Endodermal cell (in vitro differentiated cells): ENCODE measurements around the gene CYB5R2. TPM values are rescaled to one million over a fixed set of nuclear protein-coding genes. Genes with fewer than 3 reads are reported as not detected.

Experiments
- DNase-seq: peaks from one replicate; pipeline ENCODE4 v3.0.0-alpha.2; 2017
- H3K27ac ChIP-seq: 2 replicates; pipeline ENCODE4 v1.5.1; 2013; ENCODE audit warnings: mild to moderate bottlenecking, low read depth, low read length, moderate library complexity
- H3K27me3 ChIP-seq: 2 replicates; pipeline ENCODE4 v1.6.1; 2013; ENCODE audit warnings: mild to moderate bottlenecking, low read length, moderate library complexity; ENCODE audit not compliant: insufficient read depth, control insufficient read depth, poor library complexity, severe bottlenecking
- H3K36me3 ChIP-seq: 2 replicates; pipeline ENCODE4 v1.7.0; 2013; ENCODE audit warnings: mild to moderate bottlenecking, low read length, moderate library complexity; ENCODE audit not compliant: control insufficient read depth, insufficient read depth
- H3K4me1 ChIP-seq: one replicate; pipeline ENCODE4 v1.7.0; 2013; ENCODE audit warnings: low read length; ENCODE audit not compliant: control insufficient read depth, insufficient read depth
- H3K4me3 ChIP-seq: 2 replicates; pipeline ENCODE4 v1.5.1; 2013; ENCODE audit warnings: mild to moderate bottlenecking, low read length, moderate library complexity
- H3K9ac ChIP-seq: 2 replicates; pipeline ENCODE4 v1.6.1; 2013; ENCODE audit warnings: mild to moderate bottlenecking, low read length, moderate library complexity; ENCODE audit not compliant: poor library complexity, severe bottlenecking; ENCODE audit errors: extremely low read depth
- H3K9me3 ChIP-seq: 2 replicates; pipeline ENCODE4 v1.6.1; 2013; ENCODE audit warnings: mild to moderate bottlenecking, low read length, moderate library complexity; ENCODE audit not compliant: control insufficient read depth
- H3K27ac Mint-ChIP-seq: 2 replicates; pipeline ENCODE4 v1.8.0; 2020; ENCODE audit warnings: mixed read lengths
- H3K27me3 Mint-ChIP-seq: 2 replicates; pipeline ENCODE4 v1.8.0; 2021; ENCODE audit warnings: mild to moderate bottlenecking, mixed read lengths; ENCODE audit not compliant: insufficient read depth
- H3K36me3 Mint-ChIP-seq: 2 replicates; pipeline ENCODE4 v1.8.0; 2020; ENCODE audit warnings: low read depth, mixed read lengths
- H3K4me1 Mint-ChIP-seq: 2 replicates; pipeline ENCODE4 v1.8.0; 2020; ENCODE audit warnings: mixed read lengths
- H3K4me3 Mint-ChIP-seq: 2 replicates; pipeline ENCODE4 v1.8.0; 2020; ENCODE audit warnings: mild to moderate bottlenecking, moderate library complexity, mixed read lengths
- H3K9me3 Mint-ChIP-seq: 2 replicates; pipeline ENCODE4 v1.8.0; 2020; ENCODE audit warnings: mild to moderate bottlenecking, mixed read lengths
- WGBS, 2 experiments: methylation state at CpG; one replicate each; pipeline versions ENCODE4 v1.1.5 to v1.1.7; 2013; ENCODE audit warnings: missing lambda C conversion rate in 2 of 2, mixed read lengths in 1 of 2; ENCODE audit not compliant: insufficient coverage in 1 of 2, insufficient read length in 1 of 2; 5-methylcytosine and 5-hydroxymethylcytosine counted together
- total RNA-seq, 2 donors: library from RNA; stranded (reverse); fragmentation: NEBNext Ultra II Directional in 1 of 2; extraction: Animal tissue kit (Norgen Biotek cat#: 25700) in 1 of 2; gene quantifications; 2 replicates in 1 of 2; 3 replicates in 1 of 2; pipeline ENCODE4 v1.2.1, GENCODE V29; 2021
- TF ChIP-seq, protein P1 (sequence below): fragments of 200-600 bp; sonication (generic); conservative IDR thresholded peaks from 2 replicates; pipeline ENCODE4 v1.5.0; 2021; ENCODE audit warnings: antibody characterized with exemption, mild to moderate bottlenecking

The CYB5R2 gene
- total RNA-seq, 2 donors from 2014 or later = 31.7 to 51.9 TPM

DNA sequence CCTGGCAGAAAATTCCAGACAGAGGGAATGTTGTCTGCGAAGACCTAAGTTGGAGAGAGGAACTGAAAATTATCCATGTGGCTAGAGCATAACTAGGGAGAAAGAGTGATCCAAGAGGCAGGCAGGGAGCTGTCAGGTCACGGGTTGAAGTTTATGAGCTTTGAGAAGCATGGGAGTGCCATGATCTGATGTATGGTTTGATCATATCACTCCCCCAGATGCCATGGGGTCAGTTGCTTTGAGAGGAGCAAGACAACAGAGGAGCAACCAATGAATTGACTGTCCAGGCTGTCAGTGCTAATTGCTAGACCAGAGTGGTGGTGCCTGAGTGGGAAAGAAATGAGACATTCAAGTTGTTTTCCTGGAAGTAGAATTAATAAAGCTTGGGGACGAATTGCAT is 54.0 kb downstream of the CYB5R2 start:
- no peak overlapping the region for H3K4me3 Mint-ChIP-seq
- TF ChIP-seq, protein P1, sequence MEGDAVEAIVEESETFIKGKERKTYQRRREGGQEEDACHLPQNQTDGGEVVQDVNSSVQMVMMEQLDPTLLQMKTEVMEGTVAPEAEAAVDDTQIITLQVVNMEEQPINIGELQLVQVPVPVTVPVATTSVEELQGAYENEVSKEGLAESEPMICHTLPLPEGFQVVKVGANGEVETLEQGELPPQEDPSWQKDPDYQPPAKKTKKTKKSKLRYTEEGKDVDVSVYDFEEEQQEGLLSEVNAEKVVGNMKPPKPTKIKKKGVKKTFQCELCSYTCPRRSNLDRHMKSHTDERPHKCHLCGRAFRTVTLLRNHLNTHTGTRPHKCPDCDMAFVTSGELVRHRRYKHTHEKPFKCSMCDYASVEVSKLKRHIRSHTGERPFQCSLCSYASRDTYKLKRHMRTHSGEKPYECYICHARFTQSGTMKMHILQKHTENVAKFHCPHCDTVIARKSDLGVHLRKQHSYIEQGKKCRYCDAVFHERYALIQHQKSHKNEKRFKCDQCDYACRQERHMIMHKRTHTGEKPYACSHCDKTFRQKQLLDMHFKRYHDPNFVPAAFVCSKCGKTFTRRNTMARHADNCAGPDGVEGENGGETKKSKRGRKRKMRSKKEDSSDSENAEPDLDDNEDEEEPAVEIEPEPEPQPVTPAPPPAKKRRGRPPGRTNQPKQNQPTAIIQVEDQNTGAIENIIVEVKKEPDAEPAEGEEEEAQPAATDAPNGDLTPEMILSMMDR = no peak
- no peak overlapping the region for H3K9ac ChIP-seq
- no peak for DNase-seq
- H3K36me3 Mint-ChIP-seq = peaks cover 73% of the 10 kb centered on the region
- no peak overlapping the region for H3K27ac ChIP-seq
- no peaks in the 10 kb centered on the region for H3K9me3 ChIP-seq
- no peaks in the 10 kb centered on the region for H3K27me3 Mint-ChIP-seq
- no peaks in the 10 kb centered on the region for H3K27me3 ChIP-seq
- WGBS, 2 experiments = 92 to 93% methylated on average over 2 to 3 of the region's 3 CpGs
- H3K4me1 Mint-ChIP-seq = peaks cover 18% of the 10 kb centered on the region
- H3K4me3 ChIP-seq = no peak overlapping the region
- peak overlapping the region; percentile 6 for H3K27ac Mint-ChIP-seq
- H3K36me3 ChIP-seq = peaks cover 95% of the 10 kb centered on the region
- H3K9me3 Mint-ChIP-seq = no peaks in the 10 kb centered on the region
- H3K4me1 ChIP-seq = no peaks in the 10 kb centered on the region

DNA sequence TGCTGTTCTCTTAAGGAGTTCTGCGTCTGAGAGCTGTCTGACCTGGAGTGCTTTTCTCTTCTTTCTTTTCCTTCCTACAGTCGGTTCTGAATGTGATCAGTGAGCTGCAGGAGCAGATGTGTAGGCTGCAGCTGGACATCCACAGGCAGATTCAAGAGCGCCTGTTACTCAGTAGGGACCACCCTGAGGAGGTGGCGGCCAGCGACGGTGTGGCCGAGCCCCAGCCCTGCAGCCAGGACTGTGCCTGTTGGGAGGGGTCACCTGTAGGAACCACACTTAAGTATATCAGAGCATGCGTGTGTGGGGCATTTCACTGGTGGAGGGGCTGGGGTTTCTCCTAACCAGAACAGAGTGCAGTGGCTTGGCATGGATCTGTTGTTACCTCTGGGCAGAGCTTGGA is 56.3 kb downstream of the CYB5R2 start:
- Mint-ChIP-seq H3K27ac (peak overlapping the region; percentile 0), H3K36me3 (peaks cover 73% of the 10 kb centered on the region), H3K9me3 (no peaks in the 10 kb centered on the region), H3K4me1 (peaks cover 32% of the 10 kb centered on the region), H3K27me3 (no peaks in the 10 kb centered on the region), H3K4me3 (no peak overlapping the region)
- peaks cover 89% of the 10 kb centered on the region for H3K36me3 ChIP-seq
- no peak overlapping the region for H3K9ac ChIP-seq
- no peak overlapping the region for H3K4me3 ChIP-seq
- no peak for DNase-seq
- 96 to 100% methylated on average over 6 to 8 of the region's 8 CpGs for WGBS, 2 experiments
- no peaks in the 10 kb centered on the region for H3K9me3 ChIP-seq
- no peak overlapping the region for H3K27ac ChIP-seq
- TF ChIP-seq, protein P1 = no peak
- H3K27me3 ChIP-seq = no peaks in the 10 kb centered on the region
- peaks cover 3% of the 10 kb centered on the region for H3K4me1 ChIP-seq

Other genes with a start within 250 kb of the CYB5R2 start
- 1 to 10 TPM in 1 of 2 donors, under 1 TPM in 1; 0.81 to 1.5 TPM for gene OLFML1, start 188.0 kb downstream of the CYB5R2 start, total RNA-seq
- gene PPFIBP2, start 159.5 kb downstream of the CYB5R2 start, total RNA-seq = 100 to 1,000 TPM; 149 to 195 TPM
- gene OVCH2, start 33.0 kb upstream of the CYB5R2 start, total RNA-seq = 10 to 100 TPM in 1 of 2 donors, 1 to 10 TPM in 1; 8.2 to 30.1 TPM
- 1 to 10 TPM; 1.1 to 8.4 TPM for gene OR5P2, start 123.4 kb upstream of the CYB5R2 start, total RNA-seq
- 1 to 10 TPM; 1.8 to 9.6 TPM for gene OR5P3, start 157.3 kb upstream of the CYB5R2 start, total RNA-seq